Measurements from ENCODE around the gene ERI3.

- TF ChIP-seq CTCF (IDR thresholded peaks at IDR 0.05) (no peak), POLR2A (IDR thresholded peaks at IDR 0.05) (no peak)
These were observed 687 bp upstream of the ERI3 start for GRCh38 chr1:44355582-44356305.

Measured in thyroid gland (tissue), 4 donors.